NCI-H526 treated with DMSO at 0.1 percent for 48 hours (cell line): ENCODE data around the gene ADCY3.

Experiments used
- DNase-seq: peaks from one replicate; lab custom pipeline; 2025; lab: John Stamatoyannopoulos, UW

ADCY3 gene

DNA sequence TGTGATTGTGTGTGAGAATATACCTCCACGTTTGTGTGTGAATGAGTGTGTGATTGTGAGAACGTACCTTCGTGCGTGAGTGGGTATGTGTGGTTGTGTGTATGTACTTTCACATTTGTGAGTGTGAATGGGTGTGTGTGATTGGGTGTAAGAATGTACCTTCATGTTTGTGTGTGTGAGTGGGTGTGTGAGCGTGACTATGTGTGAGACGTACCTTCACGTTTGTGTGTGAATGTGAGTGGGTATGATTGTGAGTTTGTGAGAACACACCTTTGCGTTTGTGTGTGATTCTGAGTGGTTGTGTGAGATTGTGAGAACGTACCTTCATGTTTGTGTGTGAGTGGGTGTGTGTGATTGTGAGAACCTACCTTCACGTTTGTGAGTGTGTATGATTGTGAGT is 5.8 kb upstream of the ADCY3 start:
- no peak for DNase-seq

GRCh38 chr2:24924732-24925131 is 4.7 kb upstream of the ADCY3 start:
- no peak for DNase-seq

- no peak for DNase-seq
These were observed 4.2 kb upstream of the ADCY3 start for GRCh38 chr2:24924266-24924665.

DNA sequence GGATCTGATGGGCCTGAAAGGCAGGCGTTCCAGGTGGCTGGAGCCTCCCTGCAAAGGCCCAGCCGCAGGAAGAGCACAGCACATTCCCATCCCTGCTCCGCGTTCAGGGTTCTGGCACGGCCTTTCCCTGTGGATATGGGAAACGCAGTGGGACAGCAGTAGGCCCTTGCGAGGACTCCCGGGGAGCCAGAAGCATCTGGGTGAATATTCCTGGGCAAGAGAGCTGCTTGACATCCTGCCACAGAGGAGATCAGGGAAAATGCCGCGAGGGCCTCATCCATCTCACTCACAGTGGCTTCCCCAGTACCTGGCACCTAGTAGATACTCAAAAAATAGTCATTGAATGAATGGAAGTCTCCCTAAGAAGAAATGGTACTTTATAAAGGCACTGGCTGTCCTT is 3.1 kb upstream of the ADCY3 start:
- DNase-seq = no peak

GRCh38 chr2:24922556-24922955 is 2.5 kb upstream of the ADCY3 start:
- DNase-seq = no peak

- DNase-seq = peak; percentile 45
These were observed 888 bp upstream of the ADCY3 start for GRCh38 chr2:24920809-24921441.

DNA sequence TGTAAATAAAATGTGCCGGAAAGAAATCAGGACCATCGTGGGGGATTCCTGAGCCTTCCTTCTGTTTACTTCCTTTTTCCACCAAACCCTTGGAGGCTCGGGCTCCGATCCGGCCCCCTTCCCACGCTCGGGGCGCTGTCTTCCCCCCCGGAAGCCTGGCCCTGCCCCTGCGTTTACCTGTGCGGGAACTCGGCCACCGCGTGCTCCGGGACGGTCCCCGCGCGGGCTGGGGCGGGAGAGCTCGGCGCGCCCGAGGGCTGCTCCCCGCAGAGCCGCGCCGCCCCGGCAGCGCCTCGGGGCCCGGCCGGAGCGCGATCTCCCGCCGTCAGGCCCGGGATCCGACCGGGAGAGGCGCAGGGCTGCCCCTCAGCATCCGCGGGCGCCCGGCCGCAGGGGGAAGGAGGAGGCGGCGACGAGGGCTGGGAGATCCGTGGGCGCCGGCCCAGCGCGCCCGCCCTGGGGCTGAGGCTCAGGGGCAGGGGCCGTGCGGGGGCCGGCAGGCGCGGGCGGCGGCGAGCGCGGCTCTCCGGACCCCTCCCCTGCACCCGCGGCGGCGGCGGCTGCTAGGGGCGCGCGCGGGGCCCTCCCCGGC is 435 bp downstream of the ADCY3 start:
- DNase-seq = peak; percentile 35

DNA sequence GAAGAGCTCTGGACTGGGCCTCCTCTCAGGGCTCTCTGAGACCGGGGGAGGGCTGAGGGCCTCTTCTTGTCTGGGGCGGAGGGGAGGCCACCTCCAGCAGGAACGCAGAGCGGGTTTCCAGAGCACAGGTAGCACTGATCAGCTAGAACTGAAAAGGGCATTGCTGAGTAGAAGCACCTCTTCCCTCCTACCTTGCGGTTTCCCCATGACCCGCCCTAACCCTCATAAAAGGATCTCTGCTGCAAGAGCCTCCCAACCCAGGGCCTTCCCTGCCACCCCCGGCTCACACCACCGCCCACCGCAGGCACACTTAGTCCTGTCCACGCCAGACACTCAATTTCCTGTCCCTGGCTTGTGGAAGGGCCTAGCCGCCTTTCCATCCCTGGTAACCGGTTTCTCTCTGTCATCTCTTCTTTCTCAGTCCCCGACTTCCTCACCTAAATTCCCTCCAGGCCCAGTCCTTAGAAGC is 966 bp downstream of the ADCY3 start:
- peak; percentile 45 for DNase-seq

GRCh38 chr2:24918326-24919036 is 1.6 kb downstream of the ADCY3 start:
- no peak for DNase-seq

DNA sequence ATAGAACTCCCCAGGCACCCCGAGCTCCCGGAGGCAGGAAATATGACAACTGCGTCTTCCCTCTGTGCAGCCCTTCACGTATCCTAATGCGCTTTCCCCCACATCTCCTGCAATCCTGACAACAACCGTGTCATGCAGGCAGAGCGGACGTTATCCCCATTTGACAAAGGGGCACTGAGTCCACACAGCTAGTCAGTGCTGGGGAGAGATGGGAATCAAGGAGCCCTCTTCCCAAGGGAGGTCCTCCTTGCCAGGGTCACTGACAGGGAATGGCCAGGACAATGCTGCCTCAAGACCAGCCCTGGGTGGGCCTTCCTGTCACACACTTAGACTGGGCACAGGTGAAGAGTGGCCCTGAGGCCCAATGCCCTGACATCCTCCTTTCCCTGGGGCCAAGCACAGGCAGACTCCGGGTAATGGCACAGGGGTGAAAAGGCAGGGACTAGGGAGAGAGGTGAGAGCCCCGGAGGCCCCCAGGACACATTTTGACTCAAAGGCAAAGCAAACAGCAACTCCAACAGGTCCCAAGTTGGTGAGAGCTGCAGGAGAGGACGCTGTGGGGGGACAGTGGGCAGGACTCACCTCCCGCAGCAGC is 2.2 kb downstream of the ADCY3 start:
- DNase-seq = no peak

- no peak for DNase-seq
These were observed 3.0 kb downstream of the ADCY3 start for GRCh38 chr2:24917086-24917485.

- DNase-seq = no peak
These were observed 4.2 kb downstream of the ADCY3 start for GRCh38 chr2:24915796-24916195.

DNA sequence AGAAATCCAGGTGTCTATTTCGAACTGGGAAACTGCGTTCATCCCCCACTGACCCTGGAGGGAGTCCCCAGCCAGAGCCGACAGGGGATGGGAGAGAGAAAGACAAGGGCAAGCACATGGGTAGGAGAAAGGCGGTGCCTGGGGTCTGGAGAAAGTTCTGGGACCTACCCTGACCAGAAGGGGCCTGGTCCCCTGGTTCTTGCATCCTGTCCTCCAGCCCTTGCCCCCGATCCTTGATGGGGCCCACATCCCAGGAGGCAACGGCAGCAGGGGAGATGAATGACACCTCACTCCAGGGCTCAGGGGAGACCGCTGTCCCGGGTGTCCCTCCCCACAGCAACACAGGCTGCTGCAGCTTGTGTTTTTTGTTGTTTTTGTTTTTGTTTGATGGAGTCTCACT is 4.9 kb downstream of the ADCY3 start:
- DNase-seq = no peak

- no peak for DNase-seq
These were observed 5.3 kb downstream of the ADCY3 start for GRCh38 chr2:24914713-24915112.

GRCh38 chr2:24913911-24914310 is 6.1 kb downstream of the ADCY3 start:
- DNase-seq = no peak

DNA sequence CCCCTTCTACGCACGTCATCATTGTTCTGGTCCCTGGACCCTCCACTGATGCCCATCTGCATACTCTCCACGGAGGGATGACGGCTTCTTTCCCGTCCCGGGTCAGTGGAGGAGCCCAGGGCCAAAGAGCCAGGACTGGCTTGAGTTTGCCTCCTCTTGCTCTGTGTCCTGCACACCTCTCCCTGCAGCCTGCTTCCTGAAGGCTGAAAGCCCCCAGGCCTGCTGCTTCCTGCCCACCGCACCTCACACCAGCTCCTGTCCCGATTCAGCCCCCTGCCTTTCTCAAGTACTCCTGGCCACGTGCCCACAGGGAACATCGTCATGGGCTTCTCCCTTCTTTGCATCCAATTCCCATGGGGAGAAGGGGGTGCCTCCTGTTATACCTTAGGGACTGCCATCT is 7.1 kb downstream of the ADCY3 start:
- DNase-seq = no peak

DNA sequence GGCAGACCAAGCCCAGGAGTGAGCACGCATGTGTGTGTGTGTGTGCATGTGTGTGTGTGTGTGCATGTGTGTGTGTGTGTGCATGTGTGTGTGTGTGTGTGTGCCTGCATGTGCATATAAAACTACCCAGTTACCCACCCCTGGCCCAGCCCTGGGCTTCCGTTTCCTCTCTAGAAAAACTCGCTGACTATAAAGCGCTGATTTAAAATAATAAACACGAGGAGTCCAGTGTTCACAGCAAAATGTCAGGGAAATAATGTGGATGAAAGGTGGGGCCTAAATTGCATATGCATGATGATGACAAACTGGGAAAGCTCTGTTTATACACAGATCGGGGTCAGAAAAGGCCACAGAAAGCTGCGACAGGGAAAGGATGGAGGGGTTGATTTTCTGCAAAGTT is 7.5 kb downstream of the ADCY3 start:
- DNase-seq = no peak

- no peak for DNase-seq
These were observed 9.8 kb downstream of the ADCY3 start for GRCh38 chr2:24910245-24910644.

DNA sequence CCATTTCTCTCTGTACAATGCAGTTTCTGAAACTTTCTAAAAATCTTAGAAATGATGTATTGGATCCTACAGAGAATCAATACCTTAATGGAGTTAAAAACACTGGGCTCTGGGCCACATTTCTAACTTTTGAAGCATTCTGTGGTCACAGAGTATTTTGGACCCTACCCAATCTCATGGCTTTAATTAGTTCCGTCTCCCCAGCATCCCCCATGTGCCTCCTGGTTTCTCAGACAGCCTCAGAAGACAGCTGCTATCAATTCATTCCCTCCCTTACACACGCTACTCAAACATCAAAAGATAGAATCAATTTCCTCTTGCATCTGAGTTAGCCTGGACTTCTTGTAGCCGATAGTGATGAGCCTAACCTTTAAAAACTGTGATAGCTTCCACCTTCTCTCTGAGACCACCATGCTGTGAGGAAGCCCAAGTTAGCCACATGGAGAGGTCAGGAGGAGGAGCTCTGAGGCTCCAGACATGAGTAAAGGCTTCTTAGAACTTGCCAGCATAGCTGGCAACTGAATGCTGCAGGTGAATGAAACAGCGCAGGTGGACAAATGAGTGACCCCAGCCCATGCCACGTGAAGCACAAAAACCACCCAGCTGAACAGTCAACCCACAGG is 10.4 kb downstream of the ADCY3 start:
- no peak for DNase-seq

GRCh38 chr2:24908461-24908901 is 11.6 kb downstream of the ADCY3 start:
- DNase-seq = no peak

- no peak for DNase-seq
These were observed 12.9 kb downstream of the ADCY3 start for GRCh38 chr2:24907116-24907515.

GRCh38 chr2:24906466-24906865 is 13.6 kb downstream of the ADCY3 start:
- DNase-seq = no peak
